HepG2 (cell line): Measurements from ENCODE around the gene IFNA4.
"Not testable (repeated sequence)": the region's sequence is repeated elsewhere in the genome, so short reads cannot be mapped to it uniquely, and the experiment has no call there.

Source experiments
- CTCF ChIP-seq: sonication (generic); formaldehyde crosslinking; IDR thresholded peaks from 2 replicates; pipeline ENCODE4 v1.5.0; 2020; ENCODE audit warnings: mild to moderate bottlenecking, missing genetic modification reagents, moderate library complexity
- JUND ChIP-seq: sonication (generic); formaldehyde crosslinking; IDR thresholded peaks from 2 replicates; pipeline ENCODE4 v1.8.0; 2022; ENCODE audit warnings: mild to moderate bottlenecking, missing genetic modification reagents
- NFIC ChIP-seq: IDR thresholded peaks from 2 replicates; pipeline ENCODE4 v1.6.1; 2012; ENCODE audit warnings: mild to moderate bottlenecking, low read length, inconsistent platforms
- REXO4 ChIP-seq: sonication (generic); formaldehyde crosslinking; IDR thresholded peaks from 2 replicates; pipeline ENCODE4 v1.8.0; 2022; ENCODE audit warnings: missing genetic modification reagents, mild to moderate bottlenecking, borderline replicate concordance
- SUZ12 ChIP-seq: fragments of 150-350 bp; IDR thresholded peaks from 2 replicates; pipeline ENCODE4 v1.6.1; 2014; ENCODE audit warnings: low read depth, low read length

GRCh38 chr9:21235468-21236359 is 48.3 kb upstream of the IFNA4 start:
- TF ChIP-seq NFIC; REXO4 (CRISPR knock-in tag); SUZ12; JUND: not testable (repeated sequence)
- peak; percentile 65 for TF ChIP-seq CTCF (CRISPR knock-in tag)
